HG03439 (cell line): ENCODE measurements around the gene TAT.

Experiments used
- ATAC-seq: cut with Tn5 transposase; IDR thresholded peaks from one replicate; pipeline ENCODE4 v1.9.1; 2021; ENCODE audit warnings: mild to moderate bottlenecking, moderate library complexity; ENCODE audit not compliant: unreplicated experiment

TAT gene

GRCh38 chr16:71547168-71547567, 29.7 kb downstream of the TAT start:
- no peak for ATAC-seq

GRCh38 chr16:71542377-71542776, 34.5 kb downstream of the TAT start:
- ATAC-seq: no peak

- no peak for ATAC-seq
Measured at GRCh38 chr16:71537643-71538042, 39.2 kb downstream of the TAT start.

GRCh38 chr16:71536752-71537499, 40.0 kb downstream of the TAT start:
- no peak for ATAC-seq

GRCh38 chr16:71532366-71532765, 44.5 kb downstream of the TAT start:
- ATAC-seq: no peak

- no peak for ATAC-seq
Measured at GRCh38 chr16:71528863-71529262, 48.0 kb downstream of the TAT start.

GRCh38 chr16:71528257-71528656, 48.6 kb downstream of the TAT start:
- no peak for ATAC-seq

GRCh38 chr16:71526111-71526631, 50.7 kb downstream of the TAT start, which contains the start of gene CHST4:
Gene CHST4 (plus strand): TSS chr16:71526426. CDS start chr16:71536678, 10,252 bp downstream.
- ATAC-seq: no peak

- ATAC-seq: no peak
Measured at GRCh38 chr16:71524566-71525553, 52.0 kb downstream of the TAT start.

- no peak for ATAC-seq
Measured at GRCh38 chr16:71520550-71520949, 56.3 kb downstream of the TAT start.
